H9 (cell line): ENCODE results near the gene FBXO42. TPM values are rescaled to one million over a fixed set of nuclear protein-coding genes. Genes with fewer than 3 reads are reported as not detected.

Source experiments
- DNase-seq: peaks from one replicate; pipeline ENCODE4 v3.0.0-alpha.2; 2017
- H2AFZ ChIP-seq: one replicate; pipeline ENCODE4 v1.6.1; 2013; ENCODE audit warnings: mild to moderate bottlenecking, low read length, control low read depth, moderate library complexity
- H2AK5ac ChIP-seq: 2 replicates; pipeline ENCODE4 v1.6.1; 2013; ENCODE audit warnings: low read length, control low read depth, mixed read lengths; ENCODE audit not compliant: insufficient read length
- H2BK120ac ChIP-seq: one replicate; pipeline ENCODE4 v1.6.1; 2013; ENCODE audit warnings: low read depth, mild to moderate bottlenecking, low read length, control low read depth, inconsistent platforms; ENCODE audit not compliant: poor library complexity, severe bottlenecking
- H2BK12ac ChIP-seq: 2 replicates; pipeline ENCODE4 v1.6.1; 2013; ENCODE audit warnings: low read length, control low read depth, mixed read lengths, low read depth; ENCODE audit not compliant: insufficient read length
- H2BK15ac ChIP-seq: 2 replicates; pipeline ENCODE4 v1.6.1; 2013; ENCODE audit warnings: low read depth, low read length, control low read depth
- H2BK20ac ChIP-seq: one replicate; pipeline ENCODE4 v1.6.1; 2013; ENCODE audit warnings: low read depth, mild to moderate bottlenecking, low read length, control low read depth, inconsistent platforms; ENCODE audit not compliant: poor library complexity, severe bottlenecking
- H2BK5ac ChIP-seq: 2 replicates; pipeline ENCODE4 v1.6.1; 2013; ENCODE audit warnings: low read length, control low read depth, mixed read lengths; ENCODE audit not compliant: insufficient read length
- H3K14ac ChIP-seq: 2 replicates; pipeline ENCODE4 v1.6.1; 2013; ENCODE audit warnings: low read length, control low read depth; ENCODE audit not compliant: insufficient read depth
- H3K18ac ChIP-seq: 2 replicates; pipeline ENCODE4 v1.6.1; 2013; ENCODE audit warnings: low read depth, mild to moderate bottlenecking, mixed read lengths, low read length, control low read depth; ENCODE audit not compliant: insufficient read length
- H3K23ac ChIP-seq: 2 replicates; pipeline ENCODE4 v1.6.1; 2013; ENCODE audit warnings: low read length, control low read depth, mixed read lengths, low read depth; ENCODE audit not compliant: insufficient read length
- H3K23me2 ChIP-seq: 2 replicates; pipeline ENCODE4 v1.6.1; 2013; ENCODE audit warnings: low read depth, mild to moderate bottlenecking, mixed read lengths, low read length, control low read depth; ENCODE audit not compliant: insufficient read length, poor library complexity, severe bottlenecking
- H3K27ac ChIP-seq: 2 replicates; pipeline ENCODE4 v1.5.1; 2013; ENCODE audit warnings: low read length, control low read depth, mixed read lengths, low read depth; ENCODE audit not compliant: insufficient read length
- H3K27me3 ChIP-seq: 2 replicates; pipeline ENCODE4 v1.6.1; 2013; ENCODE audit warnings: low read length, control low read depth, inconsistent platforms; ENCODE audit not compliant: insufficient read depth
- H3K4ac ChIP-seq: 2 replicates; pipeline ENCODE4 v1.6.1; 2013; ENCODE audit warnings: low read depth, mild to moderate bottlenecking, control low read depth, inconsistent platforms, low read length, moderate library complexity
- H3K4me1 ChIP-seq: 2 replicates; pipeline ENCODE4 v1.6.1; 2013; ENCODE audit warnings: low read length, control low read depth, inconsistent platforms; ENCODE audit not compliant: insufficient read depth
- H3K4me2 ChIP-seq: 2 replicates; pipeline ENCODE4 v1.6.1; 2013; ENCODE audit warnings: low read length, control low read depth, mixed read lengths; ENCODE audit not compliant: insufficient read length, insufficient read depth
- H3K56ac ChIP-seq: 2 replicates; pipeline ENCODE4 v1.6.1; 2013; ENCODE audit warnings: low read depth, mild to moderate bottlenecking, mixed read lengths, low read length, control low read depth; ENCODE audit not compliant: insufficient read length
- H3K79me1 ChIP-seq: 2 replicates; pipeline ENCODE4 v1.6.1; 2013; ENCODE audit warnings: low read depth, mild to moderate bottlenecking, moderate library complexity, low read length, control low read depth, inconsistent platforms; ENCODE audit not compliant: insufficient read depth, poor library complexity, severe bottlenecking
- H3K79me2 ChIP-seq: 2 replicates; pipeline ENCODE4 v1.6.1; 2013; ENCODE audit warnings: low read length, control low read depth, inconsistent platforms; ENCODE audit not compliant: insufficient read depth
- H3K9ac ChIP-seq: 2 replicates; pipeline ENCODE4 v1.6.1; 2013; ENCODE audit warnings: low read length, control low read depth, mixed read lengths; ENCODE audit not compliant: insufficient read length; ENCODE audit errors: extremely low read depth
- H3K9me3 ChIP-seq: one replicate; pipeline ENCODE4 v1.6.1; 2013; ENCODE audit warnings: low read depth, low read length, inconsistent platforms; ENCODE audit not compliant: control insufficient read depth
- H3T11ph ChIP-seq: one replicate; pipeline ENCODE4 v1.6.1; 2013; ENCODE audit warnings: mild to moderate bottlenecking, low read length, control low read depth, inconsistent platforms
- H4K20me1 ChIP-seq: one replicate; pipeline ENCODE4 v1.6.1; 2013; ENCODE audit not compliant: control insufficient read depth, insufficient read length, insufficient read depth
- H4K5ac ChIP-seq: 2 replicates; pipeline ENCODE4 v1.6.1; 2013; ENCODE audit warnings: low read depth, mild to moderate bottlenecking, mixed read lengths, low read length, control low read depth; ENCODE audit not compliant: insufficient read length
- H4K8ac ChIP-seq: replicated peaks from 2 replicates; pipeline ENCODE4 v1.6.1; 2013; ENCODE audit warnings: low read length, control low read depth, mixed read lengths, low read depth; ENCODE audit not compliant: insufficient read length
- H4K91ac ChIP-seq: 2 replicates; pipeline ENCODE4 v1.6.1; 2013; ENCODE audit warnings: low read depth, mild to moderate bottlenecking, moderate library complexity, mixed read lengths, low read length, control low read depth; ENCODE audit not compliant: insufficient read length
- H3K27ac Mint-ChIP-seq, 3 experiments: 2 replicates in 2 of 3; 3 replicates in 1 of 3; pipeline ENCODE4 v1.8.0; 2020 to 2021; ENCODE audit warnings: mixed read lengths in 3 of 3, mild to moderate bottlenecking in 1 of 3, moderate library complexity in 1 of 3
- H3K27me3 Mint-ChIP-seq: 2 replicates; pipeline ENCODE4 v1.8.0; 2021; ENCODE audit warnings: low read depth, mild to moderate bottlenecking, moderate library complexity, mixed read lengths
- H3K36me3 Mint-ChIP-seq, 3 experiments: 2 replicates in 2 of 3; 3 replicates in 1 of 3; pipeline ENCODE4 v1.8.0; 2020 to 2021; ENCODE audit warnings: low read depth in 3 of 3, mixed read lengths in 3 of 3; ENCODE audit not compliant: insufficient read depth in 1 of 3
- H3K4me1 Mint-ChIP-seq, 2 experiments: 2 replicates each; pipeline ENCODE4 v1.8.0; 2020; ENCODE audit warnings: mixed read lengths in 2 of 2
- H3K4me3 Mint-ChIP-seq, 2 experiments: 2 replicates in 1 of 2; 3 replicates in 1 of 2; pipeline ENCODE4 v1.8.0; 2020 to 2021; ENCODE audit warnings: mild to moderate bottlenecking in 2 of 2, mixed read lengths in 2 of 2, moderate library complexity in 1 of 2
- H3K9me3 Mint-ChIP-seq, 2 experiments: 2 replicates in 1 of 2; 3 replicates in 1 of 2; pipeline ENCODE4 v1.8.0; 2020; ENCODE audit warnings: mild to moderate bottlenecking in 2 of 2, mixed read lengths in 2 of 2, moderate library complexity in 1 of 2
- WGBS: extraction: QIAGEN DNeasy Blood & Tissue Kit; methylation state at CpG from one replicate; pipeline ENCODE4 v1.1.7; 2013; ENCODE audit warnings: missing lambda C conversion rate, low lambda C conversion rate, mixed read lengths; ENCODE audit not compliant: insufficient read length; ENCODE audit errors: extremely low coverage; 5-methylcytosine and 5-hydroxymethylcytosine counted together
- total RNA-seq: library from RNA; stranded (reverse); gene quantifications from 2 replicates; pipeline ENCODE4 v1.2.1, GENCODE V29; 2021
- TF ChIP-seq, protein P1 (sequence below): fragments of 200-600 bp; sonication (generic); conservative IDR thresholded peaks from 3 replicates; pipeline ENCODE4 v1.8.0; 2021; ENCODE audit warnings: antibody characterized with exemption, mild to moderate bottlenecking

Gene FBXO42
- total RNA-seq, 1 experiment from 2014 or later = 17.4 TPM

DNA sequence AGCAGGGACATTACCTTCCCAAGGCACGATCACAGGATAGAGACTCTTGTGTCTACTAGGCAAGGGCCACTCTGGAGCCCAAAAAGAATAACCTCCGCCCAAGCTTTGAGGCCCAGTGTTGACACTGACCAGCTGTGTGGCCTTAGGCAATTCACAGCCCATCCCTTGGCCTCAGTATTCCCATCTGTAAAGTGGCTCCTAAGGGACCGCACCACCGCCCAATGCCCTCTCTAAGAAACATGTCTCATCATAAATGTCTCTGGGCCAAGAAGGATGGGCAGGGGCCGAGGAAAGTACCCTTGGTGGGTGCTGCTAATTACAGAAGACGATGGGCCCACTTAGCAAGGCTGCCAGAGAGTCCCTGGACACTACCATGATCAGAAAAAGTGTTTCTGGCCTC is 140.5 kb downstream of the FBXO42 start:
- Mint-ChIP-seq H3K9me3 (no peaks in the 10 kb centered on the region), H3K27ac (peak overlapping the region in 1 of 3 experiments; percentile 48; a peak in 1 of 7 replicates), H3K4me3 (peak overlapping the region; percentile 58 to 81), H3K36me3 (no peaks in the 10 kb centered on the region; a peak in 1 of 7 replicates), H3K27me3 (peaks cover 6% of the 10 kb centered on the region), H3K4me1 (peaks cover 46 to 48% of the 10 kb centered on the region in 2 experiments)
- TF ChIP-seq, protein P1, sequence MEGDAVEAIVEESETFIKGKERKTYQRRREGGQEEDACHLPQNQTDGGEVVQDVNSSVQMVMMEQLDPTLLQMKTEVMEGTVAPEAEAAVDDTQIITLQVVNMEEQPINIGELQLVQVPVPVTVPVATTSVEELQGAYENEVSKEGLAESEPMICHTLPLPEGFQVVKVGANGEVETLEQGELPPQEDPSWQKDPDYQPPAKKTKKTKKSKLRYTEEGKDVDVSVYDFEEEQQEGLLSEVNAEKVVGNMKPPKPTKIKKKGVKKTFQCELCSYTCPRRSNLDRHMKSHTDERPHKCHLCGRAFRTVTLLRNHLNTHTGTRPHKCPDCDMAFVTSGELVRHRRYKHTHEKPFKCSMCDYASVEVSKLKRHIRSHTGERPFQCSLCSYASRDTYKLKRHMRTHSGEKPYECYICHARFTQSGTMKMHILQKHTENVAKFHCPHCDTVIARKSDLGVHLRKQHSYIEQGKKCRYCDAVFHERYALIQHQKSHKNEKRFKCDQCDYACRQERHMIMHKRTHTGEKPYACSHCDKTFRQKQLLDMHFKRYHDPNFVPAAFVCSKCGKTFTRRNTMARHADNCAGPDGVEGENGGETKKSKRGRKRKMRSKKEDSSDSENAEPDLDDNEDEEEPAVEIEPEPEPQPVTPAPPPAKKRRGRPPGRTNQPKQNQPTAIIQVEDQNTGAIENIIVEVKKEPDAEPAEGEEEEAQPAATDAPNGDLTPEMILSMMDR = no peak
- Histone ChIP-seq H3K79me1 (peaks cover 2% of the 10 kb centered on the region), H2BK120ac (no peak overlapping the region), H3K14ac (peak overlapping the region; percentile 91; the same call in 1 of the 2 replicates), H4K91ac (no peak overlapping the region), H3T11ph (no peak overlapping the region), H4K5ac (no peak overlapping the region), H2BK5ac (no peak overlapping the region), H2BK12ac (no peak overlapping the region), H3K56ac (no peak overlapping the region), H3K27me3 (no peaks in the 10 kb centered on the region; the same call in 1 of the 2 replicates), H3K27ac (no peak overlapping the region), H2BK15ac (no peak overlapping the region), H4K8ac (no peak overlapping the region), H3K23ac (no peak overlapping the region), H3K79me2 (no peaks in the 10 kb centered on the region; the same call in 1 of the 2 replicates), H3K4me2 (peak overlapping the region; percentile 76), H3K18ac (no peak overlapping the region), H3K23me2 (peaks cover 22% of the 10 kb centered on the region), H3K4me1 (peaks cover 12% of the 10 kb centered on the region; the same call in 1 of the 2 replicates), H2BK20ac (no peak overlapping the region), H3K4ac (peak overlapping the region; percentile 42; the same call in 1 of the 2 replicates), H2AFZ (no peak overlapping the region), H3K9me3 (no peaks in the 10 kb centered on the region), H4K20me1 (no peaks in the 10 kb centered on the region), H3K9ac (peak overlapping the region; percentile 75), H2AK5ac (no peak overlapping the region)
- no CpG with 5 or more reads among the region's 6 CpGs for WGBS
- no peak for DNase-seq
